SU-DHL-6 (cell line): ENCODE measurements around the gene WDCP.

Experiments used
- H2AFZ ChIP-seq: fragments of 200-600 bp; sonication (generic); 2 replicates; pipeline ENCODE4 v1.6.1; 2014; ENCODE audit warnings: low read depth, mild to moderate bottlenecking, moderate library complexity, mixed read lengths, antibody characterized with exemption, low read length; ENCODE audit not compliant: severe bottlenecking
- H3F3A ChIP-seq: fragments of 200-600 bp; shearing (Covaris generic); 2 replicates; pipeline ENCODE4 v1.6.0; 2016; ENCODE audit warnings: antibody characterized with exemption, mild to moderate bottlenecking; ENCODE audit not compliant: insufficient read depth
- H3K27ac ChIP-seq: fragments of 200-600 bp; sonication (generic); 2 replicates; pipeline ENCODE4 v1.5.1; 2016; ENCODE audit warnings: low read depth, mild to moderate bottlenecking, low read length, moderate library complexity, mixed read lengths
- H3K27me3 ChIP-seq: fragments of 200-600 bp; sonication (generic), shearing (Covaris generic); 2 replicates; pipeline ENCODE4 v1.6.0; 2014; ENCODE audit warnings: mild to moderate bottlenecking, low read length
- H3K36me3 ChIP-seq: fragments of 200-600 bp; sonication (generic); 2 replicates; pipeline ENCODE4 v1.6.1; 2014; ENCODE audit warnings: mild to moderate bottlenecking, low read length, mixed read lengths
- H3K4me2 ChIP-seq: fragments of 300-600, 200-600 bp; shearing (Covaris generic), sonication (generic); 2 replicates; pipeline ENCODE4 v1.6.0; 2014; ENCODE audit warnings: low read length, low read depth, mild to moderate bottlenecking; ENCODE audit not compliant: poor library complexity, severe bottlenecking
- H3K4me3 ChIP-seq: fragments of 200-600 bp; sonication (generic); 2 replicates; pipeline ENCODE4 v1.5.1; 2014; ENCODE audit warnings: antibody characterized with exemption, low read length, mild to moderate bottlenecking, mixed read lengths; ENCODE audit not compliant: insufficient read depth, poor library complexity, severe bottlenecking
- H3K79me2 ChIP-seq: fragments of 200-600 bp; sonication (generic); 2 replicates; pipeline ENCODE4 v1.6.1; 2014; ENCODE audit warnings: mild to moderate bottlenecking, low read length, moderate library complexity; ENCODE audit not compliant: insufficient read depth
- H3K9ac ChIP-seq: fragments of 200-600 bp; sonication (generic); 2 replicates; pipeline ENCODE4 v1.7.0; 2014; ENCODE audit warnings: mild to moderate bottlenecking, low read length
- H3K9me2 ChIP-seq: fragments of 200-600 bp; sonication (generic); replicated peaks from 2 replicates; pipeline ENCODE4 v1.6.1; 2014; ENCODE audit warnings: low read length; ENCODE audit not compliant: insufficient read depth
- H3K9me3 ChIP-seq: fragments of 200-600 bp; sonication (generic); 2 replicates; pipeline ENCODE4 v1.6.1; 2014; ENCODE audit warnings: low read length, mixed read lengths; ENCODE audit not compliant: insufficient read depth
- H4K20me1 ChIP-seq: fragments of 200-600 bp; sonication (generic); 2 replicates; pipeline ENCODE4 v1.6.1; 2014; ENCODE audit warnings: low read depth, mild to moderate bottlenecking, antibody characterized with exemption, low read length, moderate library complexity, mixed read lengths
- CTCF ChIP-seq: fragments of 200-600 bp; sonication (generic); IDR thresholded peaks from one replicate; pipeline ENCODE4 v1.5.1; 2017; ENCODE audit warnings: antibody characterized with exemption, mild to moderate bottlenecking, low read length, moderate library complexity; ENCODE audit not compliant: insufficient read depth, poor library complexity, severe bottlenecking
- EZH2phosphoT487 ChIP-seq: fragments of 200-600 bp; sonication (generic), shearing (Covaris generic); conservative IDR thresholded peaks from 2 replicates; pipeline ENCODE4 v1.6.1; 2018; ENCODE audit warnings: mild to moderate bottlenecking, antibody characterized with exemption, low read length, moderate library complexity, mixed read lengths

Gene WDCP

GRCh38 chr2:24007693-24008092 is 39.5 kb downstream of the WDCP start:
- H3K4me2 ChIP-seq = no peak overlapping the region
- H3K79me2 ChIP-seq = no peaks in the 10 kb centered on the region
- no peak for TF ChIP-seq CTCF
- no peak for TF ChIP-seq EZH2phosphoT487
- H3K9me2 ChIP-seq = no peaks in the 10 kb centered on the region
- H3K27me3 ChIP-seq = no peaks in the 10 kb centered on the region
- H3F3A ChIP-seq = peaks cover 3% of the 10 kb centered on the region; the same call in 1 of the 2 replicates
- no peaks in the 10 kb centered on the region for H3K9me3 ChIP-seq
- H2AFZ ChIP-seq = no peak overlapping the region
- no peak overlapping the region for H3K27ac ChIP-seq
- no peaks in the 10 kb centered on the region for H4K20me1 ChIP-seq
- no peaks in the 10 kb centered on the region for H3K36me3 ChIP-seq
- H3K4me3 ChIP-seq = no peak overlapping the region
- H3K9ac ChIP-seq = no peak overlapping the region

- H3K9me2 ChIP-seq = no peaks in the 10 kb centered on the region
- no peaks in the 10 kb centered on the region for H3K27me3 ChIP-seq
- no peaks in the 10 kb centered on the region; the same call in 1 of the 2 replicates for H3F3A ChIP-seq
- TF ChIP-seq EZH2phosphoT487 (no peak), CTCF (no peak)
- no peak overlapping the region for H3K27ac ChIP-seq
- no peaks in the 10 kb centered on the region for H3K36me3 ChIP-seq
- no peaks in the 10 kb centered on the region for H3K79me2 ChIP-seq
- no peak overlapping the region for H3K9ac ChIP-seq
- H4K20me1 ChIP-seq = no peaks in the 10 kb centered on the region
- H3K4me3 ChIP-seq = no peak overlapping the region
- H2AFZ ChIP-seq = no peak overlapping the region
- no peak overlapping the region for H3K4me2 ChIP-seq
- H3K9me3 ChIP-seq = no peaks in the 10 kb centered on the region
These were observed 52.6 kb downstream of the WDCP start for GRCh38 chr2:23994567-23994966.

- no peaks in the 10 kb centered on the region; the same call in 1 of the 2 replicates for H3F3A ChIP-seq
- H3K4me3 ChIP-seq = no peak overlapping the region
- H4K20me1 ChIP-seq = no peaks in the 10 kb centered on the region
- no peak overlapping the region for H3K9ac ChIP-seq
- TF ChIP-seq EZH2phosphoT487 (no peak), CTCF (no peak)
- H3K79me2 ChIP-seq = no peaks in the 10 kb centered on the region
- no peaks in the 10 kb centered on the region for H3K36me3 ChIP-seq
- no peak overlapping the region for H3K27ac ChIP-seq
- H3K9me2 ChIP-seq = no peaks in the 10 kb centered on the region
- H3K27me3 ChIP-seq = no peaks in the 10 kb centered on the region
- H3K9me3 ChIP-seq = no peaks in the 10 kb centered on the region
- no peak overlapping the region for H2AFZ ChIP-seq
- no peak overlapping the region for H3K4me2 ChIP-seq
These were observed 53.4 kb downstream of the WDCP start for GRCh38 chr2:23993736-23994269.
